Retinal pigment epithelial cell (primary cell): ENCODE data around the gene DNAL1.
A peak's percentile ranks its signal among the peaks of the same experiment; 100 is the strongest.

Experiments
- DNase-seq: peaks from one replicate; pipeline ENCODE4 v3.0.0-alpha.2; 2010; ENCODE audit warnings: low read depth
- H3K4me3 ChIP-seq: 2 replicates; pipeline ENCODE4 v1.5.1; 2011; ENCODE audit warnings: mild to moderate bottlenecking, low read length, control low read depth, moderate library complexity
- TF ChIP-seq, protein P1 (sequence below): conservative IDR thresholded peaks from 2 replicates; pipeline ENCODE4 v1.5.1; 2011; ENCODE audit warnings: low read depth, low read length, control low read depth, inconsistent platforms

The DNAL1 gene

DNA sequence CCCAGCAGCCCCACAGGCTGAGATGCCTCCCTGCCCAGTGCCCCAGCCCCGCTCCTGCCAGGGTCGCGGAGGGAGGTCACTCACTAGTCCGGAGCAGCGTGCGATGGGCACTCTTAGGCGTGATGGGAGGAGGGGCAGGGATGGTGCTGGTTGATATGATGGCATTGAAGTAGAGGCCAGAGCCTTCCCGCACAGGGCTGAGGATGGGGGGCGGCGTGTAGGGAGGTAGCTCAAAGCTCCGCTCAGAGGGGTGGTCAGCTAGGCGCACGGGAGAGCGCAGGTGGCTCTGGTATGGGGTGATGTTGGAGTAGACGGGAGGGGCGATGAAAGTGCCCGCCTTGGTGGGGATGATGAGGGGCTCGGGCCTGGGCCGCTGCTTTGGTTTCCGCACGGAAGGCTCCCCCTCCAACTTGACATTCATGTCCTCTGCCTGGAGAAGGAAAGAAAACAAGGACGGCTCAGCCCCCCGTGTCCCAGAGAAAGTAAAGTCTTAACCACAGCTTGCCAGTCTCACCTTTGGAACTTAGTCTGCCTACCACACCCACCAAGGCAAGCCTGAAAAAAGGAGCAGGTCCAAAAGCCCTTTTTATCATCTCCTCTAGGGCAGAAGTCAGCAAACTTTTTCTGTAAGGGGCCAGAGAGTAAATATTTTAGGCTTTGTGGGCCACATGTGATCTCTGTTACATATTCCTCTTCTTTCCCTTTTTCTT lies 84.9 kb downstream of the DNAL1 start:
- TF ChIP-seq, protein P1, sequence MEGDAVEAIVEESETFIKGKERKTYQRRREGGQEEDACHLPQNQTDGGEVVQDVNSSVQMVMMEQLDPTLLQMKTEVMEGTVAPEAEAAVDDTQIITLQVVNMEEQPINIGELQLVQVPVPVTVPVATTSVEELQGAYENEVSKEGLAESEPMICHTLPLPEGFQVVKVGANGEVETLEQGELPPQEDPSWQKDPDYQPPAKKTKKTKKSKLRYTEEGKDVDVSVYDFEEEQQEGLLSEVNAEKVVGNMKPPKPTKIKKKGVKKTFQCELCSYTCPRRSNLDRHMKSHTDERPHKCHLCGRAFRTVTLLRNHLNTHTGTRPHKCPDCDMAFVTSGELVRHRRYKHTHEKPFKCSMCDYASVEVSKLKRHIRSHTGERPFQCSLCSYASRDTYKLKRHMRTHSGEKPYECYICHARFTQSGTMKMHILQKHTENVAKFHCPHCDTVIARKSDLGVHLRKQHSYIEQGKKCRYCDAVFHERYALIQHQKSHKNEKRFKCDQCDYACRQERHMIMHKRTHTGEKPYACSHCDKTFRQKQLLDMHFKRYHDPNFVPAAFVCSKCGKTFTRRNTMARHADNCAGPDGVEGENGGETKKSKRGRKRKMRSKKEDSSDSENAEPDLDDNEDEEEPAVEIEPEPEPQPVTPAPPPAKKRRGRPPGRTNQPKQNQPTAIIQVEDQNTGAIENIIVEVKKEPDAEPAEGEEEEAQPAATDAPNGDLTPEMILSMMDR, result no peak
- H3K4me3 ChIP-seq, result no peak overlapping the region
- no peak for DNase-seq

DNA sequence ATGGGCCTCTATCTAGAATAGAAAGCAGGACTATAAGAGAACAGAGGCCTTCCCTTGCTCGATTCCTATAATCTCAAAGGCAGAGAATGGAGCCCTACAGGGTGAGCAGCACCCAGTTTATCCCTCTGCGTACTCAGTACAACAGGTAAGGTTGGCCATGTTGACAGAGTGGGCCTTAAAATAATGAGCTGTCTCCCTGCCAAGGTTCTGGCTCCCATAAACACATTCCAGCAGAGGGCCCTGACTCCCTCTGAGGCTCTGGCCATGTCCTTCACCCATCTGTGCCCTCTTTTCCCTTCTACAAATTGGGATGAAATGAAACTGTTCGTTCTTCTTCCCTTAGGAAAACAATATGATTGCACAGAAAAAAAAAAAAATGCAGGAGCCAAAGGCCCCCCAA lies 86.3 kb downstream of the DNAL1 start:
- no peak for DNase-seq
- H3K4me3 ChIP-seq, result no peak overlapping the region
- TF ChIP-seq, protein P1, result peak; percentile 6

DNA sequence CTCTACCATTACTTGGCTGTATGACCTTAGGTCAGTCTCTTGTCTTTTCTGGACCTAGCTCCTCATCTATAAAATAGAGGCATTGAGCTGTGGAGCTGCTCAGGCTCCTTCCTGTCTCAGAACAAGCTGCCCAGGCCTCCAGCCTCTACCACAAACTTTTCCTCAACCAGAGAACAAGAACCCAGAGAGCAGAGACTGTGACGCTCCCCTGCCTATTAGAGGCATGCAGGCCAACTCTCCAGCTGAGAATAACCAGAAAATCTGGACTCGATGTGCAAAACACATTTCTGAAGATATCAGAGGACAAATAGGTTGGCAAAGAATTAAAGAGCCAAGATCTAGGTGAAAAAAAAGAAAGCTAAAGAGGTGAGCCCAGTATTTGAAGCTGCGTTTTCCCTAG lies 87.2 kb downstream of the DNAL1 start:
- H3K4me3 ChIP-seq, result no peak overlapping the region
- DNase-seq, result no peak
- TF ChIP-seq, protein P1, result no peak

DNA sequence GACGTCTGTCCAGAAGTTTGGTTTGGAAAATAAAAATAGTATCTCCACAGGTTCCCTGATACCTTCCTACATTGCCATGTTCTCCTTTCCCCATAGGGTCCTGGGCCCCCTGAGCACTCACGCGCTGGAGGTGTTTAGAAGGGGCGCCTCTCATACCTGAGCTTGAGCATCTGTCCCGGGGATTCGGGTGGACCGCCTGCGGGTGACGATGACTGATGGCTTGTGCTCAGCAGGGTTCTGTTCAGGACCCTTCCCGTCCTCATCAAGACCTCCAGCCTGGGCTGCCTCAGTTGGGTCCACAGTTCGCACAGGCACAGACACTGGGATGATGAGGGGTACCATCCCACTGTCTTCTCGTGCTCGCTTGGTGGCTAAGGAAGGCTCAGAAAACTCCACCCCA lies 92.1 kb downstream of the DNAL1 start:
- TF ChIP-seq, protein P1, result no peak
- H3K4me3 ChIP-seq, result no peak overlapping the region
- no peak for DNase-seq

DNA sequence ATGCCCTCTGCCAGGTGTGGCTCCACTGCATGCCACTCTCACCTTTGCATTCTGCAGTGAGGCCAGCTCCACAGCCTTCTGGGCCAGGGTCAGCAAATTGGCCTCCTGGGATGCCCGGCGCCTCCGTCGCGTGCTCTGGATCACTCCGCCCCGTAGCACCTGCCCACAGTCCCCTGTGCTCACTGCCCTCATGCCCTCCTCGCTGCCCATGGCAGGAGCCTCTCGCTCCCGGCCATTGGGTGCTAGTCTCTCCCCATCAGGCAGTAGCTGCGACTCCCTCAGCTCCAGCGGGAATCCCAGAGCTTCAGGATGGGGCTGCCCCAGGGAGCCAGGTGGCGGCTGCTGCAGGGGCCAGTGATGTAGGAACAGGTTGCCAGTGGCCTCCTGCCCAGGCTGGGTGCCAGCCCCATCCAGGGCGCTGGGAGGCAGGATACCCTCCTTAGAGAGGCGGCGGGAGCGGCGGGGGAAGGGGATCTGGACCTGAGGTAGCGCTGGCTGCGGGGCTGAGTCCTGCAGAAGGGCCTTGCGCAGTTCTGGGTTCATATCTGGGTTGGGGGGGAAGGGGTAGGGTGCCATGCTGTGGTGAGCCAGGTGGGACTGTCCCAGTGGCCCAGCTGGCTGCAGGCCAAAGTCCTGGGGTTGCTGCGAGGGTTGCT lies 93.9 kb downstream of the DNAL1 start:
- H3K4me3 ChIP-seq, result no peak overlapping the region
- TF ChIP-seq, protein P1, result no peak
- DNase-seq, result no peak

DNA sequence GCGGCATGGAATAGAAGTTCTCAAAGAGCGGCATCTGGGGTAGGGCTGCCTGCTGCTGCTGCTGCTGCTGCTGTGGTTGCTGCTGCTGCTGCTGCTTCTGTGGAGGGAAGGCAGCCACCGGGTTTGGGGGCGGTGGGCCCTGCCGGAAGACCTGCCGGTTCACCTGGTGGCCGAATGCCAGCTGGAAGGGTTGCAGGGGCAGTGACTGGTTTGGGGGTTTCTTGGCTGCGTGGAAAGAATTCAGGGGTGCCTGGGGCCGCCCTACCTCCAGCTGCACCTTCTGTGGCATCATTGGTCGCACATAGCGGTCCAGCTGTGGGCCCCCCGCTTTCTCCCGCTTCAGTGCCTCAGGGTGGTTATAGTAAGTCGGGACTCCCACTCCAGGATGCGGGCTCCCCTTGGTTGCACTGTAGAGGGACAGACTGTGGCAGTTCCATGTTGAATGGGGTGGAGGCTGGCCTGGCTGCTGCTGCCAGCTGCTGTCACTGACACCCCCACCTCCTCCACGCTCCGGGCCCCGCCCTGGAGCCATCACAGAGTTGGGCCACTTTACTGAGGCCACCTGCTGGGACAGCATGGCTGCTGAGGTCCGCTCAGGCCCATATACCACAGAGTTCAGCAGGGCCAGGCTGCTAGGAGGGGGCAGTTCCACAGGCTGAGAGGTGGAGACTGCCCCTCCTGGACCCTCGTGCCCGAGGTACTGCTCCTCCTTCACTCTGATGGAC lies 94.5 kb downstream of the DNAL1 start:
- no peak for DNase-seq
- TF ChIP-seq, protein P1, result no peak
- no peak overlapping the region for H3K4me3 ChIP-seq
